Fibroblast of villous mesenchyme (primary cell): ENCODE measurements around the gene RPS6KA3. TPM values are rescaled to one million over a fixed set of nuclear protein-coding genes. Genes with fewer than 3 reads are reported as not detected.

Experiments used
- DNase-seq: peaks from one replicate; pipeline ENCODE4 v3.0.0-alpha.2; 2010; ENCODE audit warnings: low read depth
- H3K4me3 ChIP-seq: 2 replicates; pipeline ENCODE4 v1.5.1; 2011; ENCODE audit warnings: low read depth, mild to moderate bottlenecking, low read length
- total RNA-seq: library from RNA; depleted of rRNA; stranded (reverse); fragments of >200 nt; gene quantifications from 2 replicates; pipeline ENCODE4 v1.2.3, GENCODE V29; 2012
- TF ChIP-seq, protein P1 (sequence below): IDR thresholded peaks from 2 replicates; pipeline ENCODE4 v1.5.1; 2012; ENCODE audit warnings: low read depth, mild to moderate bottlenecking, low read length; ENCODE audit not compliant: insufficient read depth

Gene RPS6KA3
- total RNA-seq, 1 donor = 53.5 TPM

DNA sequence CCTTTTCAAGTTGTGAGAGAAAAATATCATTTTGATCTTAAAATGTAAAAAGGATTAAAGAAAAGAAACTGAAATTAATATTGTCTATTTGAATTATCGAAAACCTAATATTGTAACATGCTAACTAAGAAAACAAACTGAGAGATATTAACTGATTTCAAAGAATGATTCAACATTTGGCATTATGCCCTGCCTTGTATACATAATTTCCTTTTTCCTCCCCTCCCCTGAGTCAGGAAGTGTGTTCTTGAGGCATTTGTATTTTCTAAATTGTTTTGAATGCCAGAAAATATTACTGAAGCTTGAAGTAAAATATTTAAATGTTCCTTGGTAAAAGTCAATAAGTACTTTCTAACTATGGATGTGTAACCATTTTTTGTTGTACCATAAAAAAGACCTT lies 49.4 kb downstream of the RPS6KA3 start:
- H3K4me3 ChIP-seq = no peak overlapping the region
- DNase-seq = peak; percentile 69
- TF ChIP-seq, protein P1, sequence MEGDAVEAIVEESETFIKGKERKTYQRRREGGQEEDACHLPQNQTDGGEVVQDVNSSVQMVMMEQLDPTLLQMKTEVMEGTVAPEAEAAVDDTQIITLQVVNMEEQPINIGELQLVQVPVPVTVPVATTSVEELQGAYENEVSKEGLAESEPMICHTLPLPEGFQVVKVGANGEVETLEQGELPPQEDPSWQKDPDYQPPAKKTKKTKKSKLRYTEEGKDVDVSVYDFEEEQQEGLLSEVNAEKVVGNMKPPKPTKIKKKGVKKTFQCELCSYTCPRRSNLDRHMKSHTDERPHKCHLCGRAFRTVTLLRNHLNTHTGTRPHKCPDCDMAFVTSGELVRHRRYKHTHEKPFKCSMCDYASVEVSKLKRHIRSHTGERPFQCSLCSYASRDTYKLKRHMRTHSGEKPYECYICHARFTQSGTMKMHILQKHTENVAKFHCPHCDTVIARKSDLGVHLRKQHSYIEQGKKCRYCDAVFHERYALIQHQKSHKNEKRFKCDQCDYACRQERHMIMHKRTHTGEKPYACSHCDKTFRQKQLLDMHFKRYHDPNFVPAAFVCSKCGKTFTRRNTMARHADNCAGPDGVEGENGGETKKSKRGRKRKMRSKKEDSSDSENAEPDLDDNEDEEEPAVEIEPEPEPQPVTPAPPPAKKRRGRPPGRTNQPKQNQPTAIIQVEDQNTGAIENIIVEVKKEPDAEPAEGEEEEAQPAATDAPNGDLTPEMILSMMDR = no peak

DNA sequence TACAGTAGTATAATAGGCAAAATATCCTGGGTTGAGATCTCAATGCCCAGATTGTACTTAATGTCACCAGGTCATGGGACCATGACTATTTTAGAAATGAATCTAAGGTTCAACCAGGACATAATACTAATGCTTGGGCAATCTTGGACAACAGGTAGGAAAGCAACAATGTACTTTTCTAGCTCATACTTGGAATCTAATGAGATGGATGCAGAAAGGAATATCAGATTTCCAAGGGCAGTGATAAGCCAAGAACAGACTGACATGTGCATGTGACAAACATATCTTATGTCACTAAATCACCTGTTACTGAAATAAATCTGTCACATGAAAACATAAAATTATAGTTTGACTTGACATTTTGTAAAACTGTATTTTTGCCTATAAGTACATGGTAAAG lies 51.1 kb downstream of the RPS6KA3 start:
- H3K4me3 ChIP-seq = no peak overlapping the region
- DNase-seq = no peak
- TF ChIP-seq, protein P1 = no peak

DNA sequence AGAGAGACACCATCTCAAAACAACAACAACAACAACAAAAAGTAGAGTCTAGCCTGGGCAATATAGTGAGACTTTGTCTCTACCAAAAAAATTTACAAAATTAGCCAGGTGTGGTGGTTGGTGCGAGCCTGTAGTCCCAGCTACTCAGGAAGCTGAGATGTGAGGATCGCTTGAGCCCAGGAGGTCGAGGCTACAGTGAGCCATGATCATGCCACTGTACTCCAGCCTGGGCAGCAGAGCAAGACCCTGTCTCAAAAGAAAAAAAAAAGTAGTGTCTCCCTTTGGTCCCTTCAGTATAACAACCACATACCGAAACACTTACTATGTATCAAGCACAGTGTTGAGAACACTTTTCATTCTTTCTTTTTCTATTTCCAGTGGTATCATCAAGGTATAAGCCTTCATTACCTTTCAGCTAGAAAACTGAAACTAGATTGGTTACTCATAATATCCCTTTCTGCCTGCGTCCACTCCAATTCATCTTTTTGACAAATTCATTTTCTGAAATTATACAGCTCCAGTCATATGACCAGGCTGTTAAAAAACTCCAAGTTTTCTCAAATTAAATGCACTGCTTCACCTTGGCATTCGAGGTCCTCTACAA lies 54.1 kb downstream of the RPS6KA3 start:
- TF ChIP-seq, protein P1 = no peak
- DNase-seq = no peak
- H3K4me3 ChIP-seq = no peak overlapping the region

DNA sequence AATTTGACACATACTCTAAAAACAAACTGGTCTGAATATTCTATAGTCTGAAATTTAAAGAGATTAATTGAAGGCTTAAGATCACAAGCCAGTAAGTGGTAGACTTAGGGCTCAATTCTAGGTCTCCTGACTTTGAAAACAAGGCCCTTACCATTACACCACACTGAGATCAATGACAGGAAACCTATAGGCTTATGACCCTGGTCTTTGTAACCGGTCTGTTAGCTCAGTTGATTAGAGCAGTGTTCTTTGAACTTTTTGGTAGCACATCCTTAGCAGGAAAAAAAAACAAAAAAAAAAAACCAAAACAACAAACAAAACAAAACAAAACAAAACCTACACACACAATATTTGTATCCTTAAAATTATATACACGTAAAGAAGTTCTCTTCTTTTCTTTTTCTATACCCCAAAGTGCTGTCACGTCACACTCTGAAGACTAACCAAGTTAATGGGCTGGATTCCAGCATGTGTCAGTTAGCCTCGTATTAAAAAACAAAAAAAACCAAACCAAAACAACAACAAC lies 55.4 kb downstream of the RPS6KA3 start:
- H3K4me3 ChIP-seq = no peak overlapping the region
- DNase-seq = no peak
- TF ChIP-seq, protein P1 = no peak

DNA sequence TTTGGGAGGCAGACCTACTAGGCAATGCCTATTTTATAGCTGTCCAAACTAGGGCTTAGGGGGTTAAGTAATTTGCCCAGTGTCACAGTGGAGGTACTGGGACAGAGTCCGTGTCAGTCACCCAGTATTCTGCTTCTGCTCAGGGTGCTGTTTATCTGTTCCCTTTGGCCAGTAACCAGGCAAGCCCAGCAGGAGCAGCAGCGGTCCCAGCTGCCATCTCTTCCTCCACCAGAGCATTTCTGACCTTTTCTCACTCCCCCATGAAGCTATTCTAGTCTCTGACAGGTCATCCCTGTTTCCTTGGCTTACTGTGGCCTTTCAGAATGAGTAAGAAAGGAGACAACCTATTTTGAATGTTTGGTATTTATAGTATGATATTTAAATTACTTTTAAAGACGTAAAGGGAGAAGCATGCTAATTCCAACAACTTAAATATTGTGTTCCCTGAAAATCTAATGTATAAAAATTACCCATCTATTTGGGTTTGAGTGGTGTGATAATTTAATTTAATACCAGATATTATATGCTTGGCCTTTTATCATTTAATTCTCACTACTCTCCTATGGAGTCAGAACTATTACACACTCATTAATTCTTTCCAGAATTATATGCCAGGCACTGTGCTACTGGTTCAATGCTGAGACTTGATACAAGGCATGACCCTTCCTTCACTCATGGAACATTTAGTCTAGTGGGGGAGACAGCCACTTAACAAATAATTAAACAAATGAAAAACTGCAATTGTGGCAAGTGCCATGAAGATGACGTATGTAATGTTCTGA lies 60.6 kb downstream of the RPS6KA3 start:
- no peak overlapping the region for H3K4me3 ChIP-seq
- TF ChIP-seq, protein P1 = no peak
- DNase-seq = no peak

DNA sequence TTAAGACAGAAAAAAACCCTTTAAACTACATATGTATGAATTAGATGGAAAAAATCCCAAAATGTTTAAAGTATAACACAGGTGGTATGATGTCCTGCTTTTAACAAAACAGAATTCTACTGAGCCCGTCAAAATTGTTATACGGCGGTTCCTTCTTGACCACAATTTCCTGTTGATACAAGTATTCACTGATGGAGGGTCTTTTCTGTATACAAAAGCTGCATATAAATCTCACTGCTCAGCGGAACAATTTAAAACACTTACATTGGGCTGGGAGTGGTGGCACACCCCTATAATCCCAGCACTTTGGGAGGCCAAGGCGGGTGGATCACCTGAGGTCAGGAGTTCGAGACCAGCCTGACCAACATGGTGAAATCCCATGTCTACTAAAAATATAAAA lies 62.4 kb downstream of the RPS6KA3 start:
- DNase-seq = no peak
- TF ChIP-seq, protein P1 = no peak
- H3K4me3 ChIP-seq = no peak overlapping the region
